ENCODE data around the gene MACF1.

MACF1 gene

DNA sequence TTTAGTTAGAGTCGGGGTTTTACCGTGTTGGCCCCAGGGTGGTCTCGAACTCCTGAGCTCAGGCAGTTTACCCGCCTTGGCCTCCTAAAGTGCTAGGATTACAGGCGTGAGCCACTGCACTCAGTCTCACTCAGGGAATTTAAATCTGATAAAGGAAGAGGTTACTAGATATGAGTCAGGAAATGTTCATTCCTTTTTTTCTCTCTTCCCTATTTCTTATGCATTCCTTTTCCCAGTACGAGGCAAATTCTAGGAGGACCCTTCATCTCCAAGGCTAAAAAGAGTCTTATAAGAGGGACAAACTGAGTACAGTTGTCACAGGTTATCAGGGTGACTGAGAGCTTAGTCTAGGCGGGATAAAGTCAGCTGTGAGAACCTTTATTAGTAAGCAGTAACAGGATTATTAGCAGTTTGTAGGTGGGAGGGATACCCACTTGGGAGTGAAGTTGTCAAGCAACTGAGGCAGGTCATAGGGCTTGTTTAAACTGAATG, 9.1 kb downstream of the MACF1 start:
- DNase-seq (ENCODE audit: low read depth in 2 of 3, low spot score in 1 of 3): no peak

DNA sequence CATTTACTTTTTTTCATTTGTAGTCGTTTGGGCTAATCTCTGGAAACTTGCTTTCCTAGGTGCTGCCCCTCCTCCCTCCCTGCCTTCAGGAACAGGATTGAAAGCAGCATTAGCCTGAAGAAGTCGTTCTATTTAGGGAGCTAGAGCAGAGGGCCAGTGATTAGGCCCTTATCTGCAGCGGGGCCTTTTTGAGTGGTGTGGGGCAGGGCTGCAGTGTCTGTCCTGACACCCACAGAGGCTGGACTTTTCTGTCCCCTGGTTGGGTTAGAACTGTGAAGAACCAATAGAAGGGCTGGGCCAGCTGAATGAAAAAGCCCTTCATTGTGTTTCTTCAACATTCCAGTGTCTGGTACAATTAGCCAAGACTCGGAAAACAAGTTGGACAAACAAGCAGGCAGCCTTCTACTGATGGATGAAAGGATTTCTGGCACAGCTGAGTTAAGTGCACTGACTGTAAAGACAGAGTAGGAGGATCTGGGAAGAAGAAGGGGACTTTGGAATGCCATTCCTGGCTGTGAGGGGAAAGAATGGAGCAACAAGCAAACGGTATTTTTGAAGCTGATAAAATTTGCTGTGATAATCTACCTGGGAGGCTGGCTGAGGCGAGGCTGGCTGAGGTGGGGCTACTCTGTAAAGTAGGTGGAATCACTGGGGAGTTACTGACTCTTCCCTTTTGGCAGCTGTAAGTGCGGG, 9.7 kb downstream of the MACF1 start:
- no peak for DNase-seq (ENCODE audit: low read depth in 2 of 3, low spot score in 1 of 3)

DNA sequence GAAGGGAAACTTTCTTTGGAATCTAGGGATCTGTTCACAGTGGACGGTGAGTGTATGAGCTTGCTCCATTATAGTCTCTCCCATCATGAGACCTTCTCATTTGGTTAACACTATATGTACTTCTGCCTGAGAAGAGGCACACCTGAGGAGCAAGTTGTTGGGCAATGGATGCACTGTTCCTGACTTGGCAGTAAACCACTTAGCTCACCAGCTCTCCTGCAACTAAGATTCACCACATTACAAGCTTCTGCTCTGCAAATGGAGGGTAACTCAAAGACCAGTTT, 10.2 kb downstream of the MACF1 start:
- DNase-seq (ENCODE audit: low read depth in 2 of 3, low spot score in 1 of 3): no peak

DNA sequence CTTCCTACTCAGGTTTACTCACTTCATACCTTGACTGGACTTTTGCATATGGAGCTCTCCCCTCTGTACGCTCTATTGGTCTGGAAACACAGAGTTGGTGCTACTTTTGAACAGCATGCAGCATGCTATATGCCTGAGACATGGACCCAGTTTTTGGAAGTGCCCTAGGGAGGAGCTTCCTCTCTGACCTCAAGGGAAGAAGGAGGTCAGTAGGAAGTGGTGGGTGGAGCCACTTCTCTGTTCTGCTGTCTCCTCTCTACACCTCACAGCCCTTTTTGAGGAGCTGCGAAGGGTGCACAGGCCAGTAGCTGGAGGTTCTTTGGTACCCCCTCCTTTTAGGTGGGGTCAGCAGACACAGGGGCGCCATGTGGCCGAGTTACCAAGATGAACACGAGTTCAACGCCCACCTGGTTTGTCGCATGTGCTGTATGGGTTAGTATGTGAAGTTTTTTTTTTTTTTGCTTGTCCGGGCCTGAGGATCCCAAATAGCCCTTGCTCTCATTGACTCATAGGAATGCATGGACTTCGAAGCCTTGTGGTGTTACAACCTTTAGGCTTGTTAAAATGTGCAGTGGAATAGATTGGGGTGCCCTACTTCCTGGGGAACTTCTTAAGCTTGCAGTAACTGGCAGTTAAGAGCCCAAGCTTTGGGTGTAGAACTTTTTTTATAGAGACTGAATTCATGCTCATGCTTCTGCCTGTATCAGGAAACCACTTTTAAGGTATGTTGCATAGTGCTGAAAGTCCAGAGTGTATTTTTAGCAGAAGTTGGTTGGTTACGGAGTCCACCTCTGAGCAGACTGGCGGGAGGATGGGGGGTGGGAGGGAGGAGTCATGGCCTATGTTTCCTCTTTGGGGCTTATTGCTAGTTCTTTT, 10.7 kb downstream of the MACF1 start:
- no peak for DNase-seq (ENCODE audit: low read depth in 2 of 3, low spot score in 1 of 3)

DNA sequence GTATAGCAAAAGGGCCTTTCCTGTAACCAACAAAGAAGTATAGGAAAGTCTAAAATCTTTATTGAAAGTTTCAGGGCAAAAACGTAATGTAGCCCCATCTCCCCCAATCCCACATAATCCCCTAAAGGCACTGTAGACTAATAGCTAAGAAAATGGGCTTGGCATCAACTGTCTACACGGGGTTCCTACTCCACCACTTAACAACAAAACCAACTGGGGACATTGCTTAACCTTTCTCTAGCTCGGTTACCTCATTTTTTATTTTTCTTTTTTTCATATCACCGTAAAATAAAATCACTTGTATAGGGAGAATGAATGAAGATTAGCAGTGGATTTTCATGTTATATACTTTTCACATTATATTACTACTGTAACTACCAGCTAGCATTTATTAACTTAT, 12.3 kb downstream of the MACF1 start:
- no peak for DNase-seq (ENCODE audit: low read depth in 2 of 3, low spot score in 1 of 3)

DNA sequence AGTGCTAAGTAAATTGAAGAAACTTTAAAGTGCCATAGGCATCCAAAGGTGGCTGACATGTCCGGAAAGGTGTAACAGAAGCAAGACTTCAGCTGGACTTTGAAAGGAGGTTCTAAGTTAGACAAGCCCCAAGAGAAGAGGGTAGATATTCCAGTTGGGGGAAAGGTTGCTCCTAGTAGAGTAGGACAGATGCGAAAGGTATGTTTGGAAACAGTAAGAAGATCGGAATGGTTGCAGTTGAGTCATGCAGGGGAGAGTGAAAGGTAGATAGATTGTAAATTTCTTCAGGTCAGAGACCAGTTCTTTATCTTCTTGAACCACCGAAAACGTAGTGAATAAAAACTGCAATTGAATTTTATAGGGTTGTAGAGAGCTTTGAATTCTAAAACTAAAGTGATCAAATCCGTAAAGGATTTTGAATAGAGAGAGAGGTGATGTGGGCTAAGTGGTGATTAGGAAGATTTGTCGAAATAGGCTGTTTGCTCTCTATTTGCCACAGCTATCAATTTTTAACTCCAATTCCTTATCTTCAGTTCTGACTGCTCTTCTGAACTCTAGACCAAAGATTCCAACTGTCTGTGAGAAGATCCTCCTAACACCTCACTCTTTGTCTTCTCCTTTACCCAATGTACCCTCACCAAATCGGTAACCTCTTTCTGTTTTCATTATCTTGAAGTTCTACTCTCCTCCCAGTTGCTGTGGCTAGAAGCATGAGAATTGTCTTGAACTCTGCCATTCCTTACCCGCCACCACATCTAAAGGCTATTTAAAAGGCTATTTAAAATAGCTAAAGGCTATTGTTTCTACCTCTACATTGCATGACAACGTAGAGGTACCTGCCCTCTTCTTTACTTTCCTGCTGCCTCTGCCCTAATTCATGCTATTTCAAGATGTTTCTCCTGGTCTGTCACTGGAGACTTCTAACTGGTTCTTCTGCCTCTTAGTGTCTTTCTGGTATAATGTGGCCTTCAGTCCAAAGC, 16.7 kb downstream of the MACF1 start:
- no peak for DNase-seq (ENCODE audit: low read depth in 2 of 3, low spot score in 1 of 3)

DNA sequence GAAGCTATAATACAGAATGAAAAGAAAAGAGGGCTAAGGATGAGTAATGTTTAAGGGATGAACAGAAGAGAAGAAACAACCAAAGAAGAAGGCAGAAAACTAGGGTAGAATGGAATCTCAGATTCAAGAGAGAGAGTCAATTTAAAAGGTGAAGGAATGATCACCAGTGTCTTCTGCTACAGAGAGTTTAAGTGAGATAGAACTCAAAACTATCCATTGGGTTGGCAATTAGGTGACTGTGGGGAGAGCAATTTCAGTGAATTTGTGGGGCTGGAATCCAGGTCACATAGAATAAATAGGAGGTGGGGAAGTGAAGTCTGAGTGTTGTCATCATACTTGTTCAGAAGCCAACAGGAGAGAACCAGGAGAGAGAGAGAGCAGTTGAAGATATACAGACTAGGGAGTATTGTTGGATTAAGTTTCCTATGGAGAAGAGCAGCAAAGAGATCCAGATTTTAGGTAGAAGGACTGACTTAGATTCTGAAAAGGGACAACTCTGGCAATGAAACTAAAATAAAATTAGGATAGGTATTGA, 19.9 kb downstream of the MACF1 start:
- DNase-seq (ENCODE audit: low read depth in 2 of 3, low spot score in 1 of 3): no peak

DNA sequence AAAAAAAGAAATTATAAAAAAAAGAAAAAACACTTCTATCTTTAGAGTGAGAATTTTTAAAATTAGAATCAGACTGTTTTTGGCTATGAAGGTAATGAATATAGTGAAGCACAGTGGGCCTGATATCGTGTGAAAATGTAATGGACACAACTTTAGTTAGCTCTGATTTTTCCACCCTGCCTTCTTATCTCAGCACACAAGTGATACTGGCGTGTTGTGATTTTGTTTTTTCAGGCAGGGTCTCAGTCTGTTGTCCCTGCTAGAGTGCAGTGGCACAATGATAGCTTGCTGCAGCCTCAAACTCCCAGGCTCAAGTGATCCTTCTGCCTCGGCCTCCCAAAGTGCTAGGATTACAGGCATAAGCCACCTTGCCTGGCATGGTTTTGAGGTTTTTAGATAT, 22.3 kb downstream of the MACF1 start:
- DNase-seq (ENCODE audit: low read depth in 2 of 3, low spot score in 1 of 3): no peak

DNA sequence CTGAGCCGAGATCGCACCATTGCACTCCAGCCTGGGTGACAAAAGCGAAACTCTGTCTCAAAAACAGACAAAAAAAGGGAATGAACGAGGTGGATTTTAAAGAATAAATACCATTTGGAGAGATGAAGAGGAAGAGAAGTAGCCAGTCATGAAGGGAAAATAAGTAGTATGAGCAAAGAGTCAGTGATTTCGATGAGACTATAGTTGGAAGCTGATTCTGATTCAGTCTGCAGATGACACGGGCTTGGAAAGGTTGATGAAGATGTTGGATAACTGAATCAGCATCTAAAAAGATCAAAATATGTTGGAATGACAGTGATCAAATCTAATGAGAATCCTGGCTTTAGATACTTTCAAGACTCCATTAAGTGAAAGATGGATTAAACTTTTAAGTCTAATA, 23.8 kb downstream of the MACF1 start:
- DNase-seq (ENCODE audit: low read depth in 2 of 3, low spot score in 1 of 3): no peak

DNA sequence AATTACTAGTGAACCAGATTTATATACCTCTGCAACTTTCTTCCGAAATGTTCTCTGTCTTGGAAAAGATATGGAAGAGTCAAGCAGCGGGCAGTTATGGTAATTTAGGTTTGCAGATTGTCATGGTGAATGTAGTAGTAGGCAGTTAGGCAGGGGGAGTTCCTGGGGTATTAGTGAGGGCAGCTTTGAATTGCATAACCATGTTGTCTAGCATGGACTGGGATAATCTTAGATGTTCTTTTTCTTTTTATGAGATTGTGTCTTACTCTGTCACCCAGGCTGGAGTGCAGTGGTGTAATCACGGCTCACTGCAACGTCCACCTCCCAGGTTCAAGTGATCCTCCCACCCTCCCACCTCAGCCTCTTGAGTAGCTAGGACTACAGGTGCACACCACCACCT, 25.0 kb downstream of the MACF1 start:
- DNase-seq (ENCODE audit: low read depth in 2 of 3, low spot score in 1 of 3): no peak

DNA sequence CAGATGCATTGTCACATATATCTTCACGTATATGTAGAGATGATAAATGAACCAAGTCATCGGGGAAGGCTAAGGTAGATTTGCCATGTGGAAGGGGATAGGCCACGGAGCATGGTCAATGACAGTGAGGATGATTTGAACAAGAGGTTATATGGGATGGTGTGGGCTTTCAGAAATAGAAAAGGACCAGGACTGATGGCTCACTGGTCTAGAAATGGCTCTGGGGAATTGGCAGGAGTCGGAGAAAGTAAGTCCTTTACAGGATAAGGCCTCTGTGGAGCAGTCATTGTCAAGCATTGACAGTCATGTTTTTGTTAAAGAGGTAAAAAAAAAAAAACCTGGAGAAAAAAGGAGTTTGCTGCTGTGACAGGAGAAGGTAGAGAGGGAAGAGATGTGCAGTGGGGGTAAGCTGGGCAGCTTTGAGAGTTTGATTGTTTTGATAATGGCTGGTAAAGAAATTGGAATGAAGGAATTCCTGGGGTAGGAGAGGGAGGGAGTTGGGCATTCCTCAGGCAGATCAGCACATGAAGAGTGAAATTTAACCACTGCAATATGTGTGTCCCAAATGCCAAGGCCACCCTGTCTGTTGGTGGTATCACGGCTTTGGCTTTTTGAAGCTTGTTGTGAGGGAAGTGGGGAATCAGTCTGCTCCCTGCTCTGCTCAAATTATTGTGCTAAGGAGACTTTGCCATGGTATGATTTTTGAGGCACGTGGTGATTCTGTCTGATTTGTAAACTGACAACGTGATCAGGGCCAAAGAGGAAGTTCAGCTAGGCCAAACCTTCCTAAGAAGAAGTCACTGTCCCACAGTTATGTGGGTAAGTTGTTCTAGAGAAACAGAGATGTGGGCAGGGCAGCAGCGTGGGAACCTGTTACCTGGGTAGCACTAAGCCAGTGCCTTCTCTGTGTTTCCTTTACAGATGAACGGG, 26.0 kb downstream of the MACF1 start:
- no peak for DNase-seq (ENCODE audit: low read depth in 2 of 3, low spot score in 1 of 3)

DNA sequence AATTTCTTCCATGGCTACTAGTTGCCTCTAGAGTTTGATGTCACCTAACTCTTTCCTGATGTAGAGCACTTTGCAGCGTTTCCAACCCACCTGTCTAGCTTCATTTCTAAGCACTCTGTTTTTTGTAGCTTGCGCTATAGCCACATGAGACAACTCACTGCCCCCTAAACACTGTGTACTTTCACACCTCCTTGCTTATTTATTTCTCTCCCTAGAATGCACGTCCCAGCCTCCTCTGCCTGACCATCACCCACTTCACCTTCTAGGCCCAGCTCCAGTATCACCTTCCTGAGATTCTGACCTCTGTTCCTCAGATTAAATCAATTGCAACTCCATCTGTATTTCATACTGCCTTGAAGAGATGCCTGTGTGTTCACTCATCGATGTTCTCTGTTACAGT, 32.5 kb downstream of the MACF1 start:
- DNase-seq (ENCODE audit: low read depth in 2 of 3, low spot score in 1 of 3): no peak

DNA sequence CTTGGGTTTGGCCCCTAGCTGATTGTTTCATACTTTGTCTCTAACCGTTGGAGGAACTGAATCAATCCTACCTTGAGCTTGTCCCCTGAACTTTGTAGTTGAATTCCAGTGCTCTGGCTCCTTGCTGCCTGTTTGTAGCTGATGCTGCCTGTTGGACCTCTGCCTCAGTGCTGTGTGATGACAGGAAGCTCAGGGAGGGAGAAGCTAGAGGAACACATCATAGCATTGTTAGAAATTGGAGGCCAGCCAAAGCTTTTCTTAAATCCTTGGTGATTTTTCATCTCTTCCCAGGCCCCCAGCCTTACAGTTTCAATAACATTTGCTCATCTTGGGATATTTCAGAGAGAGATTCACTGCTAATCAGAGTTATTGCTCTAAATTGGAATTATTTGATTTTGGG, 34.0 kb downstream of the MACF1 start:
- no peak for DNase-seq (ENCODE audit: low read depth in 2 of 3, low spot score in 1 of 3)

DNA sequence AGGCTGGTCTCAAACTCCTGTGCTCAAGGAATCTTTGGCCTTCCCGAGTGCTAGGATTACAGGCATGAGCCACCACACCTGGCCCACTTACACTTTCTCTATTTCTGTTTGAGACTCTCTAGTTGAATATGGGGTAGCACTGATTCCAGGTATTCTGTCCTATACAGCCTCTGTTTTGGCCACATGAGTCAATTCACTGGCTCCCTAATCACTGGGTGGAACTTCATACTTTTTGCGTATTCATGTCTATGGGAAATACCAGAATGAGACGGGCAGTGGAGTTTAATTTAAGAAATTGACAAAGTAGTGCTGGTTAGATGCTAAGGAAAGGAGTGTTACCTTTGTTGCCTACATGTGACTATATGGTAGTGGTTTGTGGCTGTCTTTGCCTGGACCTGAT, 35.5 kb downstream of the MACF1 start:
- DNase-seq (ENCODE audit: low read depth in 2 of 3, low spot score in 1 of 3): no peak

DNA sequence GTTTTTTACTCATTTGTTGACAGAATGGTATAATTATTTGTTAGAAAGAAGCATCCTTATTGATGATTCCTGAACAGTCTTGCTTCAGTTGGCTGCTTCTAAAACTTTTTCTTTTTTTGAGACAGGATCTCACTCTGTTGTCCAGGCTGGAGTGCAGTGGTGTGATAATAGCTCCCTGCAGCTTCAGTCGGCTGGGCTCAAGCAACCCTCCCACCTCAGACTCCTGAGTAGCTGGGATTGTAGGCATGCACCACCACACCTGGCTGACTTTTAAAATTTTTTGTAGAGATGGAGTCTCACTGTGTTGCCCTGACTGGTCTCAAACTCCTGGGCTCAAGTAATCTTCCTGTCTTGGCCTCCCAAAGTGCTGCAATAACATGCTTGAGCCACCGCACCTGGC, 38.8 kb downstream of the MACF1 start:
- DNase-seq (ENCODE audit: low read depth in 2 of 3, low spot score in 1 of 3): no peak

DNA sequence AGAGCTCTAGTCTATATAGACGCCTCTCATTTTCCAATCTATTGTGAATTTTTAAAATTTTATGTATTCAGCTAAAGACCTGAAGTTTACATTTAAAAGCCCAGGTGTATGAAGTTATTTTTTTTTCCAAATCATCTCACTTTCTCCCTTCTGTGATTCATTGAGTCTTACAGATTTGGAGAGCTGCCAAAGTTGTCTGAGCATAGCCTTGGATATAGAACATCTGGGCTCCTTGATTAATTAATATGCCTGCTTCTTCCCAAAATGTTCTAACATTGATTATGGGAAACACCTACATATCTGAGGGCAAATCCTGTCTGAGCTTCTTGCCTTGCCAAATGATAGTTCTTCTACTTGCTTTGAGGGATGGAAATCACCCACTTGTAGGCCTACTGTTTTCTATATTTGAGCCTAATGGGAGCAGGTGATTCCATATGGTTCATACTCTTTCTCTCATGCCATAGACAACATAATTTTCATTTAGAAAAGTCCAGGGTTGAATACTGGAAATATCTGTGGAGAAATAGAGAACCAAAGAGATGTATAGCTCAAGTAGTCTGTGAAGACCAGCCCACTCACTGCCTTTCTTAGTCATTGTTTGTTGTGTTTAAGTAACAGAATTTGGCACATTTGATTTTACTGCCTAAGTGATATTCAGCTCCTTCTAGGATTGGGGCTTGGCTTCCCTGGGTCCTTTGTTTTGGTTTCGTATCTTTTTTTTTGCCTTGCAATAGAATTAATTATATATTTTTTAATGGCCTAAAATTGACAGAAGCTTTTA, 46.2 kb downstream of the MACF1 start:
- no peak for DNase-seq (ENCODE audit: low read depth in 2 of 3, low spot score in 1 of 3)

DNA sequence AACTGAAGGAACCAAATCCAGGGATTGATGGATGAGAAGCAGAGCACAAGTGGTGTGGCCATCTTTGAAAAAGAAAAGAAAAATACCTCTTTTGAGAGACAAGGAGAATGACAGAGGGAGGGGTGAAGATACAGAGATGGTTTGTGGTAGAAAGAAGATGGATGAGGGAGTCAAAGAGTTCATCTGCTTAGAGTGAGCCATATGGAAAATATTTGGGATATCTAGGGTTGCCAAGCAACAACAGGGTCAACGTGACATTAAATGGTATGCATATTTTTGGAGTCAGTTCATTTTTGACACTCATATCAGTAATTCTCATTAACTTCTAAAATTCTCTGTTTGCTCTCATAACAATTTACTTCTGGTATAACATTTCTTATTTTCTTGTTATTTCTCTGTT, 50.7 kb downstream of the MACF1 start:
- DNase-seq (ENCODE audit: low read depth in 2 of 3, low spot score in 1 of 3): no peak

DNA sequence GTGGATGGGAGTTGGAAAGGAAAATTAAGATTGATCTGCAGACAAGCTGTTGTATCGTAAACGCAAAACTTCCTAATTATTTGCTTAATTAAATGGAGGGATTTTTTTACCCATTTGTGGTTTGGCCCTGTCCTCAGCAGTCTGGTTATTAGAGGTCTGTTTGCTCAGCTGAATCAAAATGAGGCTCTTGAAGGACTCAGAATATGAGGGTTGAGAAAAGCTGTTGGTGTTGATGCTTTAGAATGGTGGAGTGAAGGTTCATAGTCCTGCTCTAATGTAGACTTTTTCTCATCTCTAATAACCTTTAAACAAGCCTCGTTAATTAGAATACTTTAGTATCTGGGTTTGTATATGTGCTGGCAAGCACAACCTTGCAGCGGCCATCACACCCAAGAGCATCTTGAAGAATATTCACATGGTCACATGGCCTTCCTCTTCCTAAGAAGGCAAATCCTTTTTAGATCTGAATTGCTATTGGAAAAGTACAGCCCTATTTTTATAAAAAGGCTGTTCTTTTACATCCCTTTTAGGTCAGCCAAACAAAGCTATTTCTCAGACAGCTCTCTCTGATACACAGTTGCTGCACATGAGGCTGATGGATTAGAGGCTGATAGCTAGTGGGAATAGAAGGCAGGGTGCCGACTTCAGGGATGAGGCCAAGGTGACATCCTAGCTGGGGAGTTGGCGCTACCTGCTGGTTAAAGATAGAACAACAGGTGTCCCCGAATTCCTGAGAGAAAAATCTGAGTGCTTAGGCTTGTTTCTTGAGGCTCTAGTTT, 53.8 kb downstream of the MACF1 start:
- peak; percentile 38 to 74 (median 40) for DNase-seq (ENCODE audit: low read depth in 2 of 3, low spot score in 1 of 3)

DNA sequence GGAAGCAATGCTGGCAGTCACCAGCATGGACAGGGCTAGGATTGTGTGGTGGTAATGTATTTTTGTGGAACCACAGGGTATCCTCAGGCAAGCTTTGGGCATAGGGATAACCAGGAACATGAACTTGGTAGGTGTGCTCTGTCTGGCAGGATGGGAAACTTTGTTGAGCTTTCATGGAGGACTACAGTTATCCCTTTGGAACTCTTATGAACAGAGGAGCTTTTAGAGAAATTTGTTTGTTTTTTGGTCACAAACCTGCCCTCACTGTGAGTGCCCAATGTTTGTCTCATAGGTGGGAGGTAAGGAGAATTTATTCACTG, 54.4 kb downstream of the MACF1 start:
- no peak for DNase-seq (ENCODE audit: low read depth in 2 of 3, low spot score in 1 of 3)
